DOHH2 (cell line): Measurements from ENCODE around the gene CENPP.

Experiments
- H3F3A ChIP-seq: fragments of 200-600 bp; sonication (generic), shearing (Covaris generic); 2 replicates; pipeline ENCODE4 v1.6.0; 2016; ENCODE audit warnings: antibody characterized with exemption, mild to moderate bottlenecking; ENCODE audit not compliant: control insufficient read depth, insufficient read depth
- H3K27ac ChIP-seq: fragments of 200-600 bp; sonication (generic); 2 replicates; pipeline ENCODE4 v1.5.1; 2014; ENCODE audit warnings: low read depth, mild to moderate bottlenecking, low read length, moderate library complexity
- H3K27me3 ChIP-seq: fragments of 200-600 bp; sonication (generic); 2 replicates; pipeline ENCODE4 v1.6.1; 2014; ENCODE audit warnings: mild to moderate bottlenecking, low read length, mixed read lengths; ENCODE audit not compliant: control insufficient read depth
- H3K36me3 ChIP-seq: fragments of 200-600 bp; sonication (generic); 2 replicates; pipeline ENCODE4 v1.6.1; 2014; ENCODE audit warnings: mild to moderate bottlenecking, low read length, moderate library complexity, mixed read lengths; ENCODE audit not compliant: control insufficient read depth
- H3K4me1 ChIP-seq: fragments of 200-600 bp; sonication (generic); 2 replicates; pipeline ENCODE4 v1.6.1; 2014; ENCODE audit warnings: mild to moderate bottlenecking, low read length, mixed read lengths; ENCODE audit not compliant: control insufficient read depth
- H3K4me2 ChIP-seq: fragments of 200-600 bp; sonication (generic); 2 replicates; pipeline ENCODE4 v1.6.0; 2014; ENCODE audit warnings: mild to moderate bottlenecking, low read length, moderate library complexity
- H3K4me3 ChIP-seq: fragments of 200-600 bp; sonication (generic); 2 replicates; pipeline ENCODE4 v1.5.1; 2014; ENCODE audit warnings: mild to moderate bottlenecking, low read length, mixed read lengths
- H3K79me2 ChIP-seq: fragments of 200-600 bp; sonication (generic); 2 replicates; pipeline ENCODE4 v1.6.1; 2014; ENCODE audit warnings: mild to moderate bottlenecking, low read length, mixed read lengths; ENCODE audit not compliant: control insufficient read depth
- H3K9me2 ChIP-seq: fragments of 200-600 bp; sonication (generic); replicated peaks from 2 replicates; pipeline ENCODE4 v1.6.1; 2014; ENCODE audit warnings: mild to moderate bottlenecking, low read length, mixed read lengths; ENCODE audit not compliant: control insufficient read depth
- H3K9me3 ChIP-seq: fragments of 200-600 bp; sonication (generic); 2 replicates; pipeline ENCODE4 v1.6.1; 2014; ENCODE audit warnings: antibody characterized with exemption, low read length, mixed read lengths; ENCODE audit not compliant: control insufficient read depth, insufficient read depth
- H4K20me1 ChIP-seq: fragments of 200-600 bp; sonication (generic); 2 replicates; pipeline ENCODE4 v1.6.0; 2014; ENCODE audit warnings: low read depth, mild to moderate bottlenecking, antibody characterized with exemption, low read length, moderate library complexity; ENCODE audit not compliant: control insufficient read depth, insufficient read depth
- CTCF ChIP-seq: fragments of 200-600 bp; sonication (generic); IDR thresholded peaks from one replicate; pipeline ENCODE4 v1.5.1; 2014; ENCODE audit warnings: antibody characterized with exemption, mild to moderate bottlenecking, low read depth, low read length; ENCODE audit not compliant: poor library complexity, severe bottlenecking
- EZH2phosphoT487 ChIP-seq: fragments of 200-600 bp; sonication (generic); IDR thresholded peaks from 2 replicates; pipeline ENCODE4 v1.6.1; 2017; ENCODE audit warnings: borderline replicate concordance, mild to moderate bottlenecking, antibody characterized with exemption, low read length, moderate library complexity, mixed read lengths

CENPP gene

GRCh38 chr9:92482329-92482728 lies 156.6 kb downstream of the CENPP start, which contains the start of gene ASPN:
ASPN (minus strand) TSS chr9:92482506.
- Histone ChIP-seq H3K4me2 (no peak within 1 kb of the TSS), H3K79me2 (no peaks in the 10 kb centered on the region), H3K9me3 (no peaks in the 10 kb centered on the region), H3K4me3 (no peak within 1 kb of the TSS), H3F3A (no peaks in the 10 kb centered on the region), H3K27me3 (no peaks in the 10 kb centered on the region), H3K4me1 (no peaks in the 10 kb centered on the region), H3K36me3 (no peaks in the 10 kb centered on the region), H3K9me2 (no peaks in the 10 kb centered on the region), H4K20me1 (no peaks in the 10 kb centered on the region), H3K27ac (no peak within 1 kb of the TSS)
- no peak for TF ChIP-seq CTCF
- TF ChIP-seq EZH2phosphoT487: no peak

GRCh38 chr9:92482805-92483204 lies 157.1 kb downstream of the CENPP start:
- H3K9me3 ChIP-seq: no peaks in the 10 kb centered on the region
- no peaks in the 10 kb centered on the region for H3K9me2 ChIP-seq
- H3K4me1 ChIP-seq: no peaks in the 10 kb centered on the region
- no peaks in the 10 kb centered on the region for H3K79me2 ChIP-seq
- no peaks in the 10 kb centered on the region for H3K36me3 ChIP-seq
- H4K20me1 ChIP-seq: no peaks in the 10 kb centered on the region
- H3K27me3 ChIP-seq: no peaks in the 10 kb centered on the region
- TF ChIP-seq CTCF (no peak), EZH2phosphoT487 (no peak)
- no peak overlapping the region for H3K4me2 ChIP-seq
- no peak overlapping the region for H3K4me3 ChIP-seq
- H3F3A ChIP-seq: no peaks in the 10 kb centered on the region
- H3K27ac ChIP-seq: no peak overlapping the region

- Histone ChIP-seq H3K4me3 (no peak overlapping the region), H3K79me2 (no peaks in the 10 kb centered on the region), H3K4me2 (no peak overlapping the region), H3F3A (no peaks in the 10 kb centered on the region), H3K27ac (no peak overlapping the region), H3K9me3 (no peaks in the 10 kb centered on the region), H3K4me1 (no peaks in the 10 kb centered on the region), H3K9me2 (no peaks in the 10 kb centered on the region), H3K27me3 (no peaks in the 10 kb centered on the region), H4K20me1 (no peaks in the 10 kb centered on the region), H3K36me3 (no peaks in the 10 kb centered on the region)
- no peak for TF ChIP-seq CTCF
Measured at GRCh38 chr9:92483627-92484545, 158.1 kb downstream of the CENPP start.
